Prostate gland (tissue), 2 donors: Measurements from ENCODE around the gene CAMSAP1. TPM values are rescaled to one million over a fixed set of nuclear protein-coding genes. Genes with fewer than 3 reads are reported as not detected.

Source experiments
- DNase-seq: peaks from one replicate; pipeline ENCODE4 v3.0.0-alpha.2; 2019; ENCODE audit warnings: low spot score
- H3K27ac ChIP-seq, 2 donors: fragments of 200-600 bp; sonication (generic); 2 replicates each; pipeline ENCODE4 v1.5.1; 2017 to 2019
- H3K27me3 ChIP-seq: fragments of 200-600 bp; sonication (generic); replicated peaks from 2 replicates; pipeline ENCODE4 v1.5.1; 2019; ENCODE audit not compliant: insufficient read depth
- H3K36me3 ChIP-seq, 2 donors: fragments of 200-600 bp; sonication (generic); 1 replicate in 1 of 2; 2 replicates in 1 of 2; pipeline versions ENCODE4 v1.5.1 to v1.8.1; 2017 to 2019
- H3K4me1 ChIP-seq: fragments of 200-600 bp; sonication (generic); replicated peaks from 2 replicates; pipeline ENCODE4 v1.5.1; 2019
- H3K4me3 ChIP-seq, 2 donors: fragments of 200-600 bp; sonication (generic); 2 replicates each; pipeline ENCODE4 v1.5.1; 2017 to 2019
- H3K9me3 ChIP-seq: fragments of 200-600 bp; sonication (generic); 2 replicates; pipeline ENCODE4 v1.5.1; 2017
- POLR2A ChIP-seq: fragments of 450-650 bp; IDR thresholded peaks from one replicate; pipeline ENCODE4 v1.6.1; 2016; ENCODE audit warnings: antibody characterized with exemption, mild to moderate bottlenecking
- POLR2AphosphoS5 ChIP-seq: sonication (generic); formaldehyde crosslinking; IDR thresholded peaks from one replicate; pipeline ENCODE4 v1.6.1; 2017; ENCODE audit warnings: antibody characterized with exemption
- WGBS: methylation state at CpG from one replicate; pipeline ENCODE4 v1.1.5; 2018; 5-methylcytosine and 5-hydroxymethylcytosine counted together
- intact Hi-C: fragments of 100-400 bp; cut with DNase I; formaldehyde crosslinking; loops from one replicate; pipeline ENCODE4 v1.14.2; 2022
- total RNA-seq, 2 donors: library from RNA; depleted of rRNA; stranded (reverse); fragments of >200 nt; gene quantifications; one replicate each; pipeline ENCODE4 v1.1.0, GENCODE V29; 2016
- TF ChIP-seq, protein P1 (sequence below), 4 experiments: fragments of 200-600 bp in 2 of 4; fragments of 450-650 bp in 2 of 4; sonication (generic) in 2 of 4; IDR thresholded peaks; 1 replicate in 3 of 4; 2 replicates in 1 of 4; pipeline ENCODE4 v1.5.1; 2016 to 2019; ENCODE audit warnings: antibody characterized with exemption in 4 of 4, mild to moderate bottlenecking in 2 of 4, moderate library complexity in 2 of 4

The CAMSAP1 gene
- total RNA-seq, 2 donors from 2014 or later, result 28.3 to 86.6 TPM

DNA sequence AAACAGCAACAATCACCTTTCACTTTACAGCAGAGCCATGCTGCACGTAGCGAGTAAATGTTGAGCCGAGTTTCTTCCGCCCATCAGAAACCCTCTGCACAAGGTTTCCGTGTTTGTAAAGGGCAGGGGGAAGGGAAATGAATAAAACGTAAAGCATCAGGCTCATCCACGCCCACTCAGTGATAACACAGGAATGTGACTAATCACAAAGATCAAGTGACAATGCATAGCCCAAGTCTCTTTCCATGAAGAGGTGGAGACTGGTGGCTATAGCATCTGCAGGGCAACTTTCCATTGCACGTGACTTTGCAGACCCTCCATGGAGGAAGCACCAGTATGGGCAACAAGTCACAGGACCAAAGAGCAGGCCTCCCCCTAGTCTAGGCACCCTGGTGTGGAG is 56.6 kb downstream of the CAMSAP1 start:
- Histone ChIP-seq H3K27me3 (no peaks in the 10 kb centered on the region), H3K36me3 (no peaks in the 10 kb centered on the region), H3K9me3 (no peaks in the 10 kb centered on the region), H3K4me1 (no peaks in the 10 kb centered on the region), H3K4me3 (no peak overlapping the region), H3K27ac (no peak overlapping the region)
- 60% methylated on average over 8 of the region's 8 CpGs for WGBS
- intact Hi-C loops, result no loop called here
- TF ChIP-seq POLR2A (no peak), POLR2AphosphoS5 (no peak)
- TF ChIP-seq, protein P1, sequence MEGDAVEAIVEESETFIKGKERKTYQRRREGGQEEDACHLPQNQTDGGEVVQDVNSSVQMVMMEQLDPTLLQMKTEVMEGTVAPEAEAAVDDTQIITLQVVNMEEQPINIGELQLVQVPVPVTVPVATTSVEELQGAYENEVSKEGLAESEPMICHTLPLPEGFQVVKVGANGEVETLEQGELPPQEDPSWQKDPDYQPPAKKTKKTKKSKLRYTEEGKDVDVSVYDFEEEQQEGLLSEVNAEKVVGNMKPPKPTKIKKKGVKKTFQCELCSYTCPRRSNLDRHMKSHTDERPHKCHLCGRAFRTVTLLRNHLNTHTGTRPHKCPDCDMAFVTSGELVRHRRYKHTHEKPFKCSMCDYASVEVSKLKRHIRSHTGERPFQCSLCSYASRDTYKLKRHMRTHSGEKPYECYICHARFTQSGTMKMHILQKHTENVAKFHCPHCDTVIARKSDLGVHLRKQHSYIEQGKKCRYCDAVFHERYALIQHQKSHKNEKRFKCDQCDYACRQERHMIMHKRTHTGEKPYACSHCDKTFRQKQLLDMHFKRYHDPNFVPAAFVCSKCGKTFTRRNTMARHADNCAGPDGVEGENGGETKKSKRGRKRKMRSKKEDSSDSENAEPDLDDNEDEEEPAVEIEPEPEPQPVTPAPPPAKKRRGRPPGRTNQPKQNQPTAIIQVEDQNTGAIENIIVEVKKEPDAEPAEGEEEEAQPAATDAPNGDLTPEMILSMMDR (IDR thresholded peaks at IDR 0.05), result no peak
- DNase-seq, result no peak

DNA sequence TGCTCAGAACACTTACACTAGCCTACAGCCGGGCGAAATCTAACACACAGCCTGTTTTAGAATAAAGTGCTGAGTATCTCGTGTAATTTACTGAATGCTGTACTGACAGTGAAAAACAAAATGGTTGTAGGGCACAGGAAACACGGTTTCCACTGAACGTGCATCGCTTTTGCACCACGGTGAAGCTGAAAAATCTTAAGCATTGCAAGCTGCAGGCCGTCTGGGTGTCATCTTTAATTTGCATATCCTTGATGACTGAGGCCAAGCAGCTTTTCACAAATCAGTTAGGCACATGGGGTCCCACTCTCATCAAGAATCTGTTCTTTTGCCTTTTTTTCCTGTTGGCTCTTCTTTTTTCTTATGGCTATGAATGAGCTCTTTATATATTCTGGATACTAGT is 58.2 kb downstream of the CAMSAP1 start:
- DNase-seq, result no peak
- no peaks in the 10 kb centered on the region for H3K4me1 ChIP-seq
- TF ChIP-seq POLR2AphosphoS5 (no peak), POLR2A (no peak)
- TF ChIP-seq, protein P1 (IDR thresholded peaks at IDR 0.05), result no peak
- H3K36me3 ChIP-seq, result no peaks in the 10 kb centered on the region
- WGBS, result 85% methylated on average over 8 of the region's 8 CpGs
- no peak overlapping the region for H3K27ac ChIP-seq
- intact Hi-C loops, result no loop called here
- H3K9me3 ChIP-seq, result no peaks in the 10 kb centered on the region
- H3K27me3 ChIP-seq, result no peaks in the 10 kb centered on the region
- no peak overlapping the region for H3K4me3 ChIP-seq

DNA sequence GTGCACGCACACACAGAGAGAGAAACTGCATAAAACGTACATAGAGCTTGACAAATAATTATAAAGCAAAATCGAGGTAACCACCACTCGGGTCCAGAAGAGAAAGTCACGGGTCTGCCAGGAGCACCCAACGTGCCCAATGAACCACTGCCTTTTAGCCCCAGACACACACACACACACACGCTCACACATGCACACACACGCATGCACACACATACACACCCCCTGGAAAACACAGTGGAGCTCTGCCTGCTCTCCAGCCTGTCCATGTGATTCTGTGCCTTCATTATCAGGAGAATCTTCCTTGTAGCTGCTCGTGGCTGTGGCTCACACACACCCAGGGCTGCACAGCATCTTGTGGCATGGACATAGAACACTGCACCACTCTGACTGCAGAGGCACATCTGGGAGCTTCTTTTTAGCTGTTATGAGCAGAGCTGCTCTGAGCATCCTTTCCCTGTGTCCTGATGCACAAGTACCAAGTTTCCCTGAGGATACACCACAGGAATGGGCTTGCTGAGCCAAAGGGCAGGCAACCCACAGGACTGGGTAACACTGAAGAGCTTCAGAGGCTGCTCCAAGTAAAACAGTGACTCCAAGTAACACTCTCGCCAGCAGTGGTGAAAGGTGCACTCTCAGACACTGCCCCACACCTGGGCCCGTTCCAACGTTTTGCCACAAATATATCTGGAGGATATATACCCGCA is 58.9 kb downstream of the CAMSAP1 start:
- Histone ChIP-seq H3K4me1 (no peaks in the 10 kb centered on the region), H3K9me3 (no peaks in the 10 kb centered on the region), H3K27ac (no peak overlapping the region), H3K27me3 (no peaks in the 10 kb centered on the region), H3K36me3 (no peaks in the 10 kb centered on the region), H3K4me3 (no peak overlapping the region)
- WGBS, result 77% methylated on average over 13 of the region's 13 CpGs
- intact Hi-C loops, result no loop called here
- TF ChIP-seq POLR2A (no peak), POLR2AphosphoS5 (no peak)
- TF ChIP-seq, protein P1 (IDR thresholded peaks at IDR 0.05), result no peak
- DNase-seq, result no peak

DNA sequence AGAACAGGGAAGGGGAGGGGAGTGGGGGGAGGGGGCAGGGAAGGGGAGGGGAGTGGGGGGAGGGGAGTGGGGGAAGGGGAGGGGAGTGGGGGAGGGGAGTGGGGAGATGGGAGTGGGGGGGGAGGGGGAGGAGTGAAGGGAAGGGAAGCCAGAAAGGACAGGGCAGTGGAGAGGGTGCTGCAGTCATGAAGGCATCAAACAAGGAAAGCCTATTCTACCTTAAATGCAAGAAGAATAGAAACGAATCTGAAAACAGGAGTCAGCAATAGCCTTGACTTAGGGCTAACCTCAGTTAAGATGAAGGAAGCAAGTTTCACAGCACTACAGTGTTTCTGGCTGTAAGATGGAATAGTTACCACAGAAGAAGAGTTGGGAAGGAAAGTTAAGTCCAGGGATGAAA is 59.5 kb downstream of the CAMSAP1 start:
- H3K36me3 ChIP-seq, result no peaks in the 10 kb centered on the region
- H3K4me1 ChIP-seq, result no peaks in the 10 kb centered on the region
- intact Hi-C loops, result no loop called here
- WGBS, result 21% methylated on average over 1 of the region's 1 CpG
- H3K9me3 ChIP-seq, result no peaks in the 10 kb centered on the region
- no peak overlapping the region for H3K4me3 ChIP-seq
- no peak for DNase-seq
- no peak for TF ChIP-seq POLR2A
- TF ChIP-seq, protein P1 (IDR thresholded peaks at IDR 0.05), result no peak
- TF ChIP-seq POLR2AphosphoS5, result no peak
- H3K27me3 ChIP-seq, result no peaks in the 10 kb centered on the region
- no peak overlapping the region for H3K27ac ChIP-seq

DNA sequence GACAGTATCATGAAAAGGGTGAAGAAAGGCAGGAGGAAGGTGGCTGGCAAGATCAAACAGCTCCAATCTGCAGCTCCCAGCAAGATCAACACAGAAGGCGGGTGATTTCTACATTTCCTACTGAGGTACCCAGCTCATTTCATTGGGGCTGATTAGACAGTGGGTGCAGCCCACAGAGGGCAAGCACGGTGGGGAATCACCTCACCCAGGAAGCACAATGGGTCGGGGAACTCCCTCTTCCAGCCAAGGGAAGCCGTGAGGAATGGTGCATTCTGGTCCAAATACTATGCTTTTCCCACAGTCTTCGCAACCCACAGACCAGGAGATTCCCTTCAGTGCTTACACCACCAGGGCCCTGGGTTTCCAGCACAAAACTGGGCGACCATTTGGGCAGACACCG is 66.8 kb downstream of the CAMSAP1 start:
- Histone ChIP-seq H3K27ac (no peak overlapping the region), H3K9me3 (no peaks in the 10 kb centered on the region), H3K27me3 (no peaks in the 10 kb centered on the region), H3K4me3 (no peak overlapping the region), H3K4me1 (no peaks in the 10 kb centered on the region), H3K36me3 (no peaks in the 10 kb centered on the region)
- WGBS, result 83% methylated on average over 7 of the region's 7 CpGs
- intact Hi-C loops, result no loop called here
- DNase-seq, result no peak
- no peak for TF ChIP-seq POLR2AphosphoS5
- TF ChIP-seq POLR2A, result no peak
- TF ChIP-seq, protein P1 (IDR thresholded peaks at IDR 0.05), result no peak
